Activated CD8-positive, alpha-beta T cell treated with anti-CD3 and anti-CD28 coated beads for 36 hours (primary cell): Measurements from ENCODE around the gene NEK7. TPM values are rescaled to one million over a fixed set of nuclear protein-coding genes. Genes with fewer than 3 reads are reported as not detected.

Experiments
- ATAC-seq: fragments of 200-7000 bp; cut with Tn5 transposase; one replicate; pipeline ENCODE4 v1.10.0; 2021; ENCODE audit warnings: mild to moderate bottlenecking, moderate library complexity
- CTCF ChIA-PET: fragments of 350-600 bp; sonication (Branson Sonifier 250); formaldehyde crosslinking; loops from one replicate; lab custom pipeline; 2021; ENCODE audit warnings: antibody characterized with exemption; lab: Charles Lee
- POLR2A ChIA-PET: fragments of 350-600 bp; sonication (Branson Sonifier 250); formaldehyde crosslinking; loops from one replicate; lab custom pipeline; 2021; ENCODE audit warnings: antibody characterized with exemption; lab: Charles Lee
- DNase-seq: peaks from one replicate; pipeline ENCODE4 v3.0.0-alpha.2; 2020
- H3K27ac Mint-ChIP-seq: one replicate; pipeline ENCODE4 v1.8.0; 2021; ENCODE audit warnings: mild to moderate bottlenecking, mixed read lengths
- H3K27me3 Mint-ChIP-seq: one replicate; pipeline ENCODE4 v1.8.0; 2021; ENCODE audit warnings: mixed read lengths
- H3K36me3 Mint-ChIP-seq: one replicate; pipeline ENCODE4 v1.8.0; 2021; ENCODE audit warnings: low read depth, mixed read lengths
- H3K4me1 Mint-ChIP-seq: one replicate; pipeline ENCODE4 v1.8.0; 2021; ENCODE audit warnings: low read depth, mixed read lengths
- H3K4me3 Mint-ChIP-seq: one replicate; pipeline ENCODE4 v1.8.0; 2021; ENCODE audit warnings: mild to moderate bottlenecking, moderate library complexity, mixed read lengths
- H3K9me3 Mint-ChIP-seq: one replicate; pipeline ENCODE4 v1.8.0; 2021; ENCODE audit warnings: mixed read lengths
- CTCF ChIP-seq: fragments of 200-600 bp; IDR thresholded peaks from one replicate; pipeline ENCODE4 v1.8.0; 2022; ENCODE audit warnings: antibody characterized with exemption, mild to moderate bottlenecking
- intact Hi-C: fragments of 100-400 bp; cut with micrococcal nuclease; formaldehyde crosslinking; loops from one replicate; pipeline ENCODE4 v1.10.0; 2022
- total RNA-seq, 2 experiments: library from RNA; stranded (reverse); gene quantifications; one replicate each; pipeline ENCODE4 v1.2.3, GENCODE V29; 2021

Gene NEK7
- total RNA-seq, 2 experiments from 2014 or later = 71.4 to 76.4 TPM

GRCh38 chr1:198141668-198142351, 15.0 kb upstream of the NEK7 start:
- Mint-ChIP-seq H3K9me3 (no peaks in the 10 kb centered on the region), H3K27ac (no peak overlapping the region), H3K27me3 (no peaks in the 10 kb centered on the region), H3K4me3 (no peak overlapping the region), H3K36me3 (no peaks in the 10 kb centered on the region), H3K4me1 (peaks cover 6% of the 10 kb centered on the region)
- DNase-seq = no peak
- CTCF ChIA-PET = interaction anchor here (2.0 kb wide), 1 partner anchor 14 kb away, joined by 5 read pairs; no protein-coding TSS in a partner anchor
- ATAC-seq = peak; percentile 30
- POLR2A ChIA-PET = interaction anchor here (0.6 kb wide), 1 partner anchor 300 kb away, joined by 3 read pairs; no protein-coding TSS in a partner anchor
- intact Hi-C loops = no loop called here
- no peak for TF ChIP-seq CTCF

GRCh38 chr1:198143797-198144196, 13.0 kb upstream of the NEK7 start:
- no peak for DNase-seq
- ChIA-PET POLR2A (no interaction called here), CTCF (interaction anchor here (1.1 kb wide), 1 partner anchor 40 kb away, joined by 3 read pairs; no protein-coding TSS in a partner anchor)
- TF ChIP-seq CTCF = no peak
- Mint-ChIP-seq H3K36me3 (no peaks in the 10 kb centered on the region), H3K27me3 (no peaks in the 10 kb centered on the region), H3K27ac (no peak overlapping the region), H3K4me3 (no peak overlapping the region), H3K4me1 (peaks cover 6% of the 10 kb centered on the region), H3K9me3 (no peaks in the 10 kb centered on the region)
- intact Hi-C loops = no loop called here
- peak; percentile 51 for ATAC-seq

GRCh38 chr1:198147216-198147615, 9.6 kb upstream of the NEK7 start:
- ATAC-seq = no peak
- no peaks in the 10 kb centered on the region for H3K27me3 Mint-ChIP-seq
- no peaks in the 10 kb centered on the region for H3K36me3 Mint-ChIP-seq
- H3K4me3 Mint-ChIP-seq = no peak overlapping the region
- no peaks in the 10 kb centered on the region for H3K9me3 Mint-ChIP-seq
- POLR2A ChIA-PET = no interaction called here
- TF ChIP-seq CTCF = no peak
- H3K4me1 Mint-ChIP-seq = peaks cover 6% of the 10 kb centered on the region
- H3K27ac Mint-ChIP-seq = no peak overlapping the region
- no peak for DNase-seq
- intact Hi-C loops = no loop called here
- CTCF ChIA-PET = interaction anchor here (2.2 kb wide), 1 partner anchor 11 kb away, joined by 5 read pairs; no protein-coding TSS in a partner anchor

- POLR2A ChIA-PET = no interaction called here
- TF ChIP-seq CTCF = no peak
- intact Hi-C loops = no loop called here
- Mint-ChIP-seq H3K4me1 (no peaks in the 10 kb centered on the region), H3K27ac (no peak overlapping the region), H3K36me3 (no peaks in the 10 kb centered on the region), H3K9me3 (no peaks in the 10 kb centered on the region), H3K4me3 (no peak overlapping the region), H3K27me3 (no peaks in the 10 kb centered on the region)
- ATAC-seq (no peak), DNase-seq (no peak)
- CTCF ChIA-PET = no interaction called here
Measured at GRCh38 chr1:198150369-198150768, 6.4 kb upstream of the NEK7 start.

- Mint-ChIP-seq H3K4me1 (peaks cover 3% of the 10 kb centered on the region), H3K36me3 (no peaks in the 10 kb centered on the region), H3K27ac (no peak overlapping the region), H3K9me3 (no peaks in the 10 kb centered on the region), H3K27me3 (no peaks in the 10 kb centered on the region), H3K4me3 (no peak overlapping the region)
- no peak for DNase-seq
- intact Hi-C loops = no loop called here
- TF ChIP-seq CTCF = no peak
- ChIA-PET CTCF (no interaction called here), POLR2A (no interaction called here)
- no peak for ATAC-seq
Measured at GRCh38 chr1:198151688-198152087, 5.1 kb upstream of the NEK7 start.
